IMR-90 (cell line): ENCODE results near the gene DYNLRB1. TPM values are rescaled to one million over a fixed set of nuclear protein-coding genes. Genes with fewer than 3 reads are reported as not detected.
A peak's percentile ranks its signal among the peaks of the same experiment; 100 is the strongest.

Experiments used
- ATAC-seq: fragments of 200-7000 bp; cut with Tn5 transposase; 2 replicates; pipeline ENCODE4 v1.9.1; 2020; ENCODE audit warnings: low read depth, mild to moderate bottlenecking, moderate library complexity
- BruUV-seq: library from RNA; stranded (reverse); fragments of 400-500 nt; replicated peaks from 2 replicates; lab custom pipeline; 2021; lab: Mats Ljungman, UMichigan
- CTCF ChIA-PET: fragments of 300-600 bp; formaldehyde crosslinking; extraction: SDS; loops from one replicate; lab custom pipeline; 2021; ENCODE audit warnings: antibody characterized with exemption; lab: Yijun Ruan, JAX
- POLR2A ChIA-PET: fragments of 300-600 bp; sonication (Branson Sonifier 250); formaldehyde crosslinking; loops from one replicate; lab custom pipeline; 2022; ENCODE audit warnings: antibody characterized with exemption; ENCODE audit not compliant: unreplicated experiment; lab: Charles Lee
- DNase-seq: peaks from one replicate; pipeline ENCODE4 v3.0.0; 2013
- H2AFZ ChIP-seq: replicated peaks from 2 replicates; pipeline ENCODE3; 2013; ENCODE audit warnings: low read length, mild to moderate bottlenecking; ENCODE audit not compliant: poor library complexity
- H2AK5ac ChIP-seq: 2 replicates; pipeline ENCODE4 v1.6.1; 2013; ENCODE audit warnings: low read depth, low read length, inconsistent platforms
- H2AK9ac ChIP-seq: replicated peaks from 2 replicates; pipeline ENCODE3; 2013; ENCODE audit warnings: mild to moderate bottlenecking, low read depth, low read length, moderate library complexity; ENCODE audit not compliant: poor library complexity
- H2BK120ac ChIP-seq: 2 replicates; pipeline ENCODE4 v1.6.1; 2013; ENCODE audit warnings: low read depth, low read length, inconsistent platforms
- H2BK15ac ChIP-seq: 3 replicates; pipeline ENCODE4 v1.6.1; 2013; ENCODE audit warnings: low read depth, low read length, inconsistent platforms
- H2BK20ac ChIP-seq: 2 replicates; pipeline ENCODE4 v1.6.1; 2013; ENCODE audit warnings: low read depth, mild to moderate bottlenecking, inconsistent platforms, low read length, moderate library complexity
- H2BK5ac ChIP-seq: 2 replicates; pipeline ENCODE4 v1.6.1; 2013; ENCODE audit warnings: mild to moderate bottlenecking, low read depth, low read length, inconsistent platforms; ENCODE audit not compliant: poor library complexity, severe bottlenecking
- H3K14ac ChIP-seq: replicated peaks from 2 replicates; pipeline ENCODE4 v1.6.1; 2013; ENCODE audit warnings: low read depth, low read length, inconsistent platforms
- H3K18ac ChIP-seq: 2 replicates; pipeline ENCODE4 v1.6.1; 2013; ENCODE audit warnings: low read depth, low read length, control low read depth
- H3K23ac ChIP-seq: 2 replicates; pipeline ENCODE4 v1.6.1; 2013; ENCODE audit warnings: low read depth, low read length, inconsistent platforms
- H3K27ac ChIP-seq: 2 replicates; pipeline ENCODE4 v1.5.1; 2013; ENCODE audit warnings: mild to moderate bottlenecking, control low read depth, low read length; ENCODE audit not compliant: insufficient read depth
- H3K27me3 ChIP-seq: 2 replicates; pipeline ENCODE4 v1.6.1; 2013; ENCODE audit warnings: low read length; ENCODE audit not compliant: control insufficient read depth, insufficient read depth
- H3K36me3 ChIP-seq: 2 replicates; pipeline ENCODE4 v1.6.1; 2013; ENCODE audit warnings: low read length, mixed read lengths; ENCODE audit not compliant: control insufficient read depth, insufficient read depth
- H3K4ac ChIP-seq: 2 replicates; pipeline ENCODE4 v1.6.1; 2013; ENCODE audit warnings: low read depth, low read length, inconsistent platforms
- H3K4me1 ChIP-seq: 2 replicates; pipeline ENCODE4 v1.6.1; 2013; ENCODE audit warnings: low read length, mixed read lengths; ENCODE audit not compliant: control insufficient read depth, insufficient read depth
- H3K4me2 ChIP-seq: 2 replicates; pipeline ENCODE4 v1.6.1; 2013; ENCODE audit warnings: low read depth, mild to moderate bottlenecking, control low read depth, low read length, moderate library complexity
- H3K4me3 ChIP-seq: 2 replicates; pipeline ENCODE4 v1.5.1; 2013; ENCODE audit warnings: low read depth, mild to moderate bottlenecking, control low read depth, low read length, moderate library complexity; ENCODE audit not compliant: insufficient read depth
- H3K56ac ChIP-seq: 2 replicates; pipeline ENCODE4 v1.6.1; 2013; ENCODE audit warnings: low read length, inconsistent platforms; ENCODE audit not compliant: insufficient read depth; ENCODE audit errors: extremely low read depth
- H3K79me1 ChIP-seq, 2 experiments: 2 replicates each; pipeline ENCODE4 v1.6.1; 2013; ENCODE audit warnings: low read length in 2 of 2, inconsistent platforms in 1 of 2, low read depth in 1 of 2
- H3K9ac ChIP-seq: 2 replicates; pipeline ENCODE4 v1.6.1; 2013; ENCODE audit warnings: low read depth, low read length, control low read depth
- H3K9me1 ChIP-seq: 2 replicates; pipeline ENCODE4 v1.6.1; 2013; ENCODE audit warnings: low read length, inconsistent platforms; ENCODE audit not compliant: insufficient read depth
- H3K9me3 ChIP-seq: 2 replicates; pipeline ENCODE4 v1.6.1; 2013; ENCODE audit warnings: low read length; ENCODE audit not compliant: control insufficient read depth, insufficient read depth
- H4K20me1 ChIP-seq: 2 replicates; pipeline ENCODE4 v1.6.1; 2013; ENCODE audit warnings: low read length, inconsistent platforms; ENCODE audit not compliant: insufficient read depth
- H4K5ac ChIP-seq: 2 replicates; pipeline ENCODE4 v1.6.1; 2013; ENCODE audit warnings: mild to moderate bottlenecking, low read depth, low read length, control low read depth
- H4K8ac ChIP-seq, 2 experiments: 2 replicates each; pipeline ENCODE4 v1.6.1; 2013; ENCODE audit warnings: low read depth in 2 of 2, low read length in 2 of 2, control low read depth in 1 of 2, inconsistent platforms in 1 of 2
- H4K91ac ChIP-seq: 2 replicates; pipeline ENCODE4 v1.6.1; 2013; ENCODE audit warnings: low read depth, low read length, inconsistent platforms; ENCODE audit not compliant: insufficient read depth
- BHLHE40 ChIP-seq: fragments of 150-350 bp; IDR thresholded peaks from 2 replicates; pipeline ENCODE4 v1.6.1; 2016; ENCODE audit warnings: mild to moderate bottlenecking, low read depth, low read length
- CHD1 ChIP-seq: IDR thresholded peaks from 2 replicates; pipeline ENCODE4 v1.6.1; 2012; ENCODE audit warnings: low read depth, low read length, improper control_type of control experiment
- ELK1 ChIP-seq: fragments of 150-350 bp; IDR thresholded peaks from 2 replicates; pipeline ENCODE4 v1.6.1; 2016; ENCODE audit warnings: low read depth, mild to moderate bottlenecking, low read length, moderate library complexity, borderline replicate concordance
- FOS ChIP-seq: fragments of 150-350 bp; IDR thresholded peaks from 2 replicates; pipeline ENCODE4 v1.6.1; 2016; ENCODE audit warnings: low read depth, low read length
- MXI1 ChIP-seq: IDR thresholded peaks from 2 replicates; pipeline ENCODE4 v1.6.1; 2012; ENCODE audit warnings: low read depth, mild to moderate bottlenecking, low read length, moderate library complexity, borderline replicate concordance
- NFE2L2 ChIP-seq: fragments of 150-350 bp; IDR thresholded peaks from 2 replicates; pipeline ENCODE4 v1.6.1; 2016; ENCODE audit warnings: low read depth, mild to moderate bottlenecking, low read length
- POLR2A ChIP-seq: IDR thresholded peaks from 2 replicates; pipeline ENCODE4 v1.6.1; 2012; ENCODE audit warnings: mild to moderate bottlenecking, low read depth, low read length
- RAD21 ChIP-seq: IDR thresholded peaks from 2 replicates; pipeline ENCODE4 v1.6.1; 2012; ENCODE audit warnings: low read length, improper control_type of control experiment
- RCOR1 ChIP-seq: IDR thresholded peaks from 2 replicates; pipeline ENCODE4 v1.6.1; 2012; ENCODE audit warnings: mild to moderate bottlenecking, low read length, improper control_type of control experiment; ENCODE audit not compliant: insufficient replicate concordance
- RFX5 ChIP-seq: IDR thresholded peaks from 2 replicates; pipeline ENCODE4 v1.8.0; 2012; ENCODE audit warnings: low read depth, mild to moderate bottlenecking, low read length, moderate library complexity
- SMC3 ChIP-seq: fragments of 150-350 bp; IDR thresholded peaks from 2 replicates; pipeline ENCODE4 v1.6.1; 2016; ENCODE audit warnings: low read depth, mild to moderate bottlenecking, antibody characterized with exemption, low read length, moderate library complexity
- WGBS, 2 experiments: methylation state at CpG; one replicate each; pipeline versions ENCODE4 v1.1.5 to v1.1.7; 2013; ENCODE audit warnings: missing lambda C conversion rate in 2 of 2; ENCODE audit not compliant: insufficient read length in 1 of 2; ENCODE audit errors: extremely low coverage in 2 of 2; 5-methylcytosine and 5-hydroxymethylcytosine counted together
- dilution Hi-C: fragments of 300-500 bp; cut with HindIII; formaldehyde crosslinking; loops from one replicate; pipeline ENCODE4 v1.14.3; 2018; ENCODE audit warnings: low sequenced_read_pairs; ENCODE audit not compliant: unreplicated experiment
- in situ Hi-C: fragments of 300-500 bp; cut with MboI; formaldehyde crosslinking; loops from 3 replicates; pipeline ENCODE4 v1.14.3; 2019; ENCODE audit warnings: low sequenced_read_pairs, inconsistent platforms, mixed read lengths
- intact Hi-C: fragments of 100-400 bp; cut with micrococcal nuclease; formaldehyde crosslinking; loops from 2 replicates; pipeline ENCODE4 v1.10.0; 2022
- polyA plus RNA-seq, 3 experiments: library from polyadenylated mRNA; depleted of rRNA; stranded (reverse); fragments of >200 nt; gene quantifications; 2 replicates each; pipeline ENCODE4 v1.2.3, GENCODE V29; 2012; ENCODE audit warnings: low replicate concordance in 1 of 3
- total RNA-seq: library from RNA; depleted of rRNA; stranded (reverse); fragments of >200 nt; gene quantifications from 2 replicates; pipeline ENCODE4 v1.2.3, GENCODE V29; 2012
- TF ChIP-seq, protein P1 (sequence below): conservative IDR thresholded peaks from 2 replicates; pipeline ENCODE4 v1.5.1; 2012; ENCODE audit warnings: mild to moderate bottlenecking, low read depth, low read length, improper control_type of control experiment
- TF ChIP-seq, protein P2 (sequence below): fragments of 150-350 bp; IDR thresholded peaks from 2 replicates; pipeline ENCODE4 v1.6.1; 2017; ENCODE audit warnings: mild to moderate bottlenecking, antibody characterized with exemption, low read length, low read depth

The DYNLRB1 gene
- total and polyA plus RNA-seq, 2 of the 4 experiments (the other 2 are of a cell fraction): 82.4 to 380 TPM

DNA sequence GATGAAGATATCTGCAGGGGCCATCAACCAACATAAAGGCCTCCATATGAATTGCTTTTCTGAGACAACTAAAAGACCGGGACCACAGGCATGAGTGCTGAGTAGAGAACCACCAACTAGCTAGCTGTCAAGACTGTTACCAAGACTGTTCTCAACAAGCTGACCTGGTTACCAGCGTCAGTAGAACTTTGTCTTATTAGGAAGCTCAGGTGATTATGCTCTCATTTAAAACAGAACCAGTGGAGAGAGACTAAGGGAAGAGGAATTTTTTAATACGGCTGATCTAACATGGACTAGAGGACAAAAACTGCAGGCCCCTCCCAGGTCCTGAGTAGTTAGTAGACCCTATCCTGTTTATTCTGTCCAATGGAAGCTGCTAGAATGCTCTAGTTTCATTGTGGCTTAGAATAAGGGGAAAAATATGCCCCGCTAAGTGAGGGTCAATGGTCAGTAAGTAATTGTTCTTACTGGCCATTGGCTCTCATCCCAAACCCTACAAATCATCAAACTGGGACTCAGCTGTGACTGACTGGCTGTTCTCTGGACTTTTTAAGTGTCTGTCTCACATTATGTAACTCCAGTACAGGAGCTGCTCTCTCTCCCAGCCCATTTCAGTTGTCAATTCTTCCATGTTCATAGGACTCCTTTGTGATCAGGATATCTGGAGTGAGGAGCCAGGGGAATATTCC, 3.8 kb upstream of the DYNLRB1 start:
- H3K9me3 ChIP-seq: no peaks in the 10 kb centered on the region
- H2BK120ac ChIP-seq: no peak overlapping the region
- H3K79me1 ChIP-seq: peaks cover 15 to 49% of the 10 kb centered on the region in 2 experiments
- peaks cover 8% of the 10 kb centered on the region for H3K9me1 ChIP-seq
- no peak overlapping the region for H3K4ac ChIP-seq
- no peaks in the 10 kb centered on the region for H4K20me1 ChIP-seq
- H3K4me1 ChIP-seq: peaks cover 7% of the 10 kb centered on the region; the same call in 1 of the 2 replicates
- no peak overlapping the region for H3K56ac ChIP-seq
- 0 out of 2 replicates have a peak overlapping the region, but pooled peaks have one; percentile 12 for H3K14ac ChIP-seq
- H4K8ac ChIP-seq: no peak overlapping the region
- in situ Hi-C loops (no loop called here), intact Hi-C loops (no loop called here), dilution Hi-C loops (no loop called here)
- H2AK5ac ChIP-seq: no peak overlapping the region
- H3K4me2 ChIP-seq: no peak overlapping the region
- no peak overlapping the region for H3K27ac ChIP-seq
- no peak overlapping the region for H2BK20ac ChIP-seq
- H2AFZ ChIP-seq: no peak overlapping the region
- H4K5ac ChIP-seq: no peak overlapping the region
- no peak overlapping the region for H2BK15ac ChIP-seq
- no peak overlapping the region for H2BK5ac ChIP-seq
- H3K27me3 ChIP-seq: no peaks in the 10 kb centered on the region
- CTCF ChIA-PET: no interaction called here
- DNase-seq: peak; percentile 34
- WGBS, 2 experiments: 100% methylated on average over 1 of the region's 4 CpGs; no CpG with 5 or more reads in 1 of the 2 experiments
- no peak overlapping the region for H3K9ac ChIP-seq
- ATAC-seq: no peak
- POLR2A ChIA-PET: no interaction called here
- TF ChIP-seq MXI1: no peak
- no peak for TF ChIP-seq POLR2A
- no peak for TF ChIP-seq ELK1
- TF ChIP-seq BHLHE40: no peak
- TF ChIP-seq RFX5: no peak
- TF ChIP-seq RAD21: no peak
- TF ChIP-seq SMC3: no peak
- TF ChIP-seq CHD1: no peak
- TF ChIP-seq, protein P1, sequence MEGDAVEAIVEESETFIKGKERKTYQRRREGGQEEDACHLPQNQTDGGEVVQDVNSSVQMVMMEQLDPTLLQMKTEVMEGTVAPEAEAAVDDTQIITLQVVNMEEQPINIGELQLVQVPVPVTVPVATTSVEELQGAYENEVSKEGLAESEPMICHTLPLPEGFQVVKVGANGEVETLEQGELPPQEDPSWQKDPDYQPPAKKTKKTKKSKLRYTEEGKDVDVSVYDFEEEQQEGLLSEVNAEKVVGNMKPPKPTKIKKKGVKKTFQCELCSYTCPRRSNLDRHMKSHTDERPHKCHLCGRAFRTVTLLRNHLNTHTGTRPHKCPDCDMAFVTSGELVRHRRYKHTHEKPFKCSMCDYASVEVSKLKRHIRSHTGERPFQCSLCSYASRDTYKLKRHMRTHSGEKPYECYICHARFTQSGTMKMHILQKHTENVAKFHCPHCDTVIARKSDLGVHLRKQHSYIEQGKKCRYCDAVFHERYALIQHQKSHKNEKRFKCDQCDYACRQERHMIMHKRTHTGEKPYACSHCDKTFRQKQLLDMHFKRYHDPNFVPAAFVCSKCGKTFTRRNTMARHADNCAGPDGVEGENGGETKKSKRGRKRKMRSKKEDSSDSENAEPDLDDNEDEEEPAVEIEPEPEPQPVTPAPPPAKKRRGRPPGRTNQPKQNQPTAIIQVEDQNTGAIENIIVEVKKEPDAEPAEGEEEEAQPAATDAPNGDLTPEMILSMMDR: no peak
- TF ChIP-seq, protein P2, sequence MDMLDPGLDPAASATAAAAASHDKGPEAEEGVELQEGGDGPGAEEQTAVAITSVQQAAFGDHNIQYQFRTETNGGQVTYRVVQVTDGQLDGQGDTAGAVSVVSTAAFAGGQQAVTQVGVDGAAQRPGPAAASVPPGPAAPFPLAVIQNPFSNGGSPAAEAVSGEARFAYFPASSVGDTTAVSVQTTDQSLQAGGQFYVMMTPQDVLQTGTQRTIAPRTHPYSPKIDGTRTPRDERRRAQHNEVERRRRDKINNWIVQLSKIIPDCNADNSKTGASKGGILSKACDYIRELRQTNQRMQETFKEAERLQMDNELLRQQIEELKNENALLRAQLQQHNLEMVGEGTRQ: no peak
- no peak for TF ChIP-seq FOS
- no peak for TF ChIP-seq NFE2L2
- TF ChIP-seq RCOR1: no peak
- no peak overlapping the region for H2AK9ac ChIP-seq
- no peak overlapping the region for H4K91ac ChIP-seq
- peaks cover 16% of the 10 kb centered on the region for H3K36me3 ChIP-seq
- BruUV-seq: no TSS peak
- no peak overlapping the region for H3K23ac ChIP-seq
- no peak overlapping the region for H3K4me3 ChIP-seq
- no peak overlapping the region for H3K18ac ChIP-seq
